ENCODE results near the gene SLC25A29. TPM values are rescaled to one million over a fixed set of nuclear protein-coding genes. Genes with fewer than 3 reads are reported as not detected.

SLC25A29 gene
- total RNA-seq, 2 donors from 2014 or later = 234 to 263 TPM

DNA sequence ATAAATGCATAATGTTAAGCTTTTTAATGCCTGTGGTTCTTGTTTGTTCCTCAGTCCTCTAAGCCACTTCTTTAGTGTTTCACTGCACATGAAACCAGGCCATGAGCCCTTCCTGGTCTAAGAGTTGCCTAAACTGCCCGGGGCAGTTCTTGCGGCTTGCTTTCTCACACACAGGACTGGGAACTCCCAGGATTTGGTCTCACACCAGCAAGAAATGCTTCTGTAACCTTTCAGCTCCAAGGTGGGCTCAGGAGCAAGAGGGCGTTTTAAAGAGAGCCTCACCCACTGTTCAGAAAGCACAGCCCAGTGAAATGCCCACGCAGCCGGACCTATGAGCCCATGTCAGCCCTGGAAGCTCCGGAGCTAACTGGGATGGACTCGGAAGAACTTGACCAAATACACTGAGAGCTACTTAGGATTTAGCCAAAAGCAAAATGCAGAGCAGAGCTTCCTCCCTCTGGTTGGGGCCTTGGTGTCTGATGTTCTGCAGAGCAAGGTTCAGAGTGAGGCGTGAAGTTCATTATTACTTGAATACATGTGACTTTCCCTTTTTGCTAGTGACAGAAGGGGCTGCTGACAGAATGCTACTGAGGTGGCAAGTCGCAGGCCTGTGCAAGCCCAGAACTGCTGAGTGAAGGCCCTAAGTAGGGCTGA lies 23.4 kb downstream of the SLC25A29 start:
- H3K27ac Mint-ChIP-seq = peak overlapping the region; percentile 35
- TF ChIP-seq, protein P1, sequence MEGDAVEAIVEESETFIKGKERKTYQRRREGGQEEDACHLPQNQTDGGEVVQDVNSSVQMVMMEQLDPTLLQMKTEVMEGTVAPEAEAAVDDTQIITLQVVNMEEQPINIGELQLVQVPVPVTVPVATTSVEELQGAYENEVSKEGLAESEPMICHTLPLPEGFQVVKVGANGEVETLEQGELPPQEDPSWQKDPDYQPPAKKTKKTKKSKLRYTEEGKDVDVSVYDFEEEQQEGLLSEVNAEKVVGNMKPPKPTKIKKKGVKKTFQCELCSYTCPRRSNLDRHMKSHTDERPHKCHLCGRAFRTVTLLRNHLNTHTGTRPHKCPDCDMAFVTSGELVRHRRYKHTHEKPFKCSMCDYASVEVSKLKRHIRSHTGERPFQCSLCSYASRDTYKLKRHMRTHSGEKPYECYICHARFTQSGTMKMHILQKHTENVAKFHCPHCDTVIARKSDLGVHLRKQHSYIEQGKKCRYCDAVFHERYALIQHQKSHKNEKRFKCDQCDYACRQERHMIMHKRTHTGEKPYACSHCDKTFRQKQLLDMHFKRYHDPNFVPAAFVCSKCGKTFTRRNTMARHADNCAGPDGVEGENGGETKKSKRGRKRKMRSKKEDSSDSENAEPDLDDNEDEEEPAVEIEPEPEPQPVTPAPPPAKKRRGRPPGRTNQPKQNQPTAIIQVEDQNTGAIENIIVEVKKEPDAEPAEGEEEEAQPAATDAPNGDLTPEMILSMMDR (conservative IDR thresholded peaks at IDR 0.05) = no peak

DNA sequence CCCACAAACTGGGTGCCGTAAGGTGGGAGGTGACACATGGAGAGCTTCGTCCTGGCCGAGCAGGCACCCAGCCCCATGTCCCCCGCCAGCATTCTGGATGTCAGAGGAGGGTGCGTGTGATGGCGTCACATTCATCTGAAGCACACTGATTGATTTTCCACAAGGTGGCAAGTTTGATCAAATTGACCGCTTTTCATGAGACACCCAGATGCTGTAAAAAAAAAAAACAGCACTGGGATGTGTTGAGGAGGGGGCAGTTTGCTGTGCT lies 24.2 kb downstream of the SLC25A29 start:
- H3K4me3 ChIP-seq (ENCODE audit: low read length) = no peak overlapping the region
- no peaks in the 10 kb centered on the region for H3K9me3 ChIP-seq (ENCODE audit: control insufficient read depth, low read length)
- H3K36me3 ChIP-seq (ENCODE audit: control insufficient read depth, insufficient read depth, low read length) = peaks cover 47% of the 10 kb centered on the region
- no peak overlapping the region for H3K27ac ChIP-seq (ENCODE audit: low read depth, low read length)
- Mint-ChIP-seq H3K27ac (peak overlapping the region; percentile 55), H3K27me3 (ENCODE audit: insufficient read depth) (peaks cover 2% of the 10 kb centered on the region), H3K9me3 (no peaks in the 10 kb centered on the region), H3K36me3 (ENCODE audit: low read depth) (peaks cover 31% of the 10 kb centered on the region), H3K4me1 (peaks cover 19% of the 10 kb centered on the region), H3K4me3 (no peak overlapping the region)
- no peak overlapping the region for H3K9ac ChIP-seq (ENCODE audit: extremely low read depth, low read length, poor library complexity, severe bottlenecking)
- no peaks in the 10 kb centered on the region for H3K27me3 ChIP-seq (ENCODE audit: control insufficient read depth, insufficient read depth, low read length, poor library complexity, severe bottlenecking)
- H3K4me1 ChIP-seq (ENCODE audit: control insufficient read depth, insufficient read depth, low read length) = no peaks in the 10 kb centered on the region
- TF ChIP-seq, protein P1 (conservative IDR thresholded peaks at IDR 0.05) = no peak
- WGBS, 2 experiments (ENCODE audit: insufficient coverage in 1 of 2, insufficient read length in 1 of 2) = 96 to 100% methylated on average over 7 of the region's 7 CpGs
- no peak for DNase-seq

More for the DNA sequence above, 23.4 kb downstream of the SLC25A29 start:
- Histone ChIP-seq H3K4me1 (ENCODE audit: control insufficient read depth, insufficient read depth, low read length) (no peaks in the 10 kb centered on the region), H3K27me3 (ENCODE audit: control insufficient read depth, insufficient read depth, low read length, poor library complexity, severe bottlenecking) (no peaks in the 10 kb centered on the region), H3K9me3 (ENCODE audit: control insufficient read depth, low read length) (no peaks in the 10 kb centered on the region), H3K36me3 (ENCODE audit: control insufficient read depth, insufficient read depth, low read length) (peaks cover 38% of the 10 kb centered on the region), H3K27ac (ENCODE audit: low read depth, low read length) (no peak overlapping the region), H3K4me3 (ENCODE audit: low read length) (no peak overlapping the region), H3K9ac (ENCODE audit: extremely low read depth, low read length, poor library complexity, severe bottlenecking) (no peak overlapping the region)
- WGBS, 2 experiments (ENCODE audit: insufficient coverage in 1 of 2, insufficient read length in 1 of 2) = 97 to 98% methylated on average over 9 of the region's 9 CpGs
- Mint-ChIP-seq H3K4me3 (no peak overlapping the region), H3K4me1 (peaks cover 19% of the 10 kb centered on the region), H3K9me3 (no peaks in the 10 kb centered on the region), H3K27me3 (ENCODE audit: insufficient read depth) (peaks cover 2% of the 10 kb centered on the region), H3K36me3 (ENCODE audit: low read depth) (peaks cover 31% of the 10 kb centered on the region)
- DNase-seq = peak; percentile 49

GRCh38 chr14:100281286-100282082 lies 24.8 kb downstream of the SLC25A29 start:
- Histone ChIP-seq H3K9ac (ENCODE audit: extremely low read depth, low read length, poor library complexity, severe bottlenecking) (no peak overlapping the region), H3K4me3 (ENCODE audit: low read length) (no peak overlapping the region), H3K36me3 (ENCODE audit: control insufficient read depth, insufficient read depth, low read length) (peaks cover 51% of the 10 kb centered on the region), H3K9me3 (ENCODE audit: control insufficient read depth, low read length) (no peaks in the 10 kb centered on the region), H3K27me3 (ENCODE audit: control insufficient read depth, insufficient read depth, low read length, poor library complexity, severe bottlenecking) (no peaks in the 10 kb centered on the region), H3K4me1 (ENCODE audit: control insufficient read depth, insufficient read depth, low read length) (no peaks in the 10 kb centered on the region), H3K27ac (ENCODE audit: low read depth, low read length) (no peak overlapping the region)
- Mint-ChIP-seq H3K4me3 (no peak overlapping the region), H3K27ac (peak overlapping the region; percentile 55), H3K36me3 (ENCODE audit: low read depth) (peaks cover 33% of the 10 kb centered on the region), H3K4me1 (peaks cover 19% of the 10 kb centered on the region), H3K27me3 (ENCODE audit: insufficient read depth) (peaks cover 2% of the 10 kb centered on the region), H3K9me3 (no peaks in the 10 kb centered on the region)
- TF ChIP-seq, protein P1 (conservative IDR thresholded peaks at IDR 0.05) = no peak
- 90 to 92% methylated on average over 11 of the region's 11 CpGs for WGBS, 2 experiments (ENCODE audit: insufficient coverage in 1 of 2, insufficient read length in 1 of 2)
- DNase-seq = peak; percentile 66

Data from endodermal cell (in vitro differentiated cells).